ENCODE measurements around the gene TPGS1.
A peak's percentile ranks its signal among the peaks of the same experiment; 100 is the strongest.

Gene TPGS1

DNA sequence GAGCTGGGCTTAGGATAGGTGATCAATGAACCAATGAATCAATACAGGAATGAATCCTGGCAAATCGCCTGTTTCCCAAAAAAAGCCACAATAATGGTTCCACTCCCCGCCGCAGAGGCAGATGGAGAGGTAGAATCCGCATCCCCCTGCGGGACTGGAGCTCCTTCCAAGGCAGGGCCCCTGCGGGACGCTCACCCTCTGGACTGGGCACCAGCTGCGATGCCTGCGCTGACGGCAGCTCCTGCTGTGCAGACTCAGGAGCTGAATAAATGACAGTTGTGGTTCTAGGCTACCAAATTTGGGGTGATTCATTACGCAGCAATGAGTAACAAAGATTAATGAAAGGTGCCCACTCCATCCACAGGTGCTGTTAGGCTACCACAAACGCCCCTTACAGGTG is 15.4 kb downstream of the TPGS1 start:
- no peak for DNase-seq

DNA sequence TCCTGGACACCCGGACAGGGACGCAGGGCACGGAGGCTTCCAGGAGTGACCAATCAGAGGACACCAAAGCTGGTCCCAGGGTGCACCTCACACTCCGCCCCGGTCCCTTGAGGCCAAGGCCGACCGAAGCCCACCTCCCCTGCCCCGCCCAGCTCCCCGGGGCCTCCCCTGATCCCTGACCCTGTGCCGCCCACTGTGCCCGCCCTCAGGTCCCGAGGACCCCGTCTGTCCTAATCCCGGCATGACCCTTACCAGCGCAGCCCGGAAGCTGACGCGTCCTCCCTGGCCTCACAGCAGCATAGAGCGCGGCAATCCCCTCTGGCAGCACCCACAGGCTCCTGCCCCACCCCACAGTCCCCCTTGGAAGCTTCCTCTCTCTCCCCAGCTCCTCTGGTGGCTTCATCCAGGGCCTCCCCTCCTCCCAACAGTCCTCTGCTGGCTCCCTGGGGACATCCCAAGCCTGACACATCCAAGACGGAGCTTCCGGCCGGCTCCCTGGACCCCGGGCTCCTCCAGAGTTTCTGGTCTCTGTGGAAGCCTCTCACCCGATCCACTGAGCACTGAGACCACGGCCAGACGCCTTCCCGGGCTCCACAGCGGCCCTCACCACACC is 16.9 kb downstream of the TPGS1 start:
- no peak for DNase-seq

DNA sequence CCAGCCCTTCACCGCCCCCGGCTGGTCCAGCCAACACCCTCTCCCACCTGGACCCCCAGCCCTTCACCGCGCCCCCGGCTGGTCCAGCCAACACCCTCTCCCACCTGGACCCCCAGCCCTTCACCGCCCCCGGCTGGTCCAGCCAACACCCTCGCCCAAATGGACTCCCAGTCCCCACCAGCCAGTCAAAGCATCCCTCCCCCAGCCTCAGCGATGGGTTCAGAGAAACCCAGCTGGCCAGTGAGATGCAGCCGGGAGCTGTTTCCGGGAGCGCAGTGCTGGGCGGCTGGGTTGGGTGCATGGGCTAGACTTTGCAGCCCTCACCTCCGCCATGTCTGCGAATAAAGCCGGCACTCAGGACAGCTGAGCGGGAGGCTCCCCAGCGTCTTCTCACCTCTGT is 17.7 kb downstream of the TPGS1 start:
- DNase-seq, result no peak

DNA sequence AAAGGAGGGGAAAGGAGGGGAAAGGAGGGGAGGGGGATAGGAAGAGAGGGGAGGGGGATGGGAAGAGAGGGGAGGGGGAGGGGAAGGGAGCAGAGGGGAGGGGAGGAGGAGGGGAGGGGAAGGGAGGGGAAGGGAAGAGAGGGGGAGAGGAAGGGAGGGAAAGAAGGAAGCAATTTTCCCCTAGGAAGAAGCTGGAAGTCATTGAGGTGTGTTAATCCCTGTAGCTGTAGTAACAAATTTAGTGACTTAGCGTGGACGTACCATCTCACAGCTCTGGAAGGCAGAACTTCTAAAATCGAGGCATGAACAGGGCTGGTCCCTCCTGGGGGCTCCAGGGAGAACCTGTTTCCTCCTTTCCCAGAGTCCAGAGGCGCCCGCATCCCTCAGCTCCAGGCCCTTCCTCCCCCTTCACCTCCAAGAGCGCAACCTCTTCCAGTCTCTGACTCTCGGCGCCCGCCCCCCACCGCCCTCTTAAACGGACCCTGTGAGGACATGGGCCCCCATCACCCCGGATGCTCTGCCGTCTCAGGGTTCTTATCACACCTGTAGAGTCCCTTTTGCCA is 18.6 kb downstream of the TPGS1 start:
- DNase-seq, result no peak

DNA sequence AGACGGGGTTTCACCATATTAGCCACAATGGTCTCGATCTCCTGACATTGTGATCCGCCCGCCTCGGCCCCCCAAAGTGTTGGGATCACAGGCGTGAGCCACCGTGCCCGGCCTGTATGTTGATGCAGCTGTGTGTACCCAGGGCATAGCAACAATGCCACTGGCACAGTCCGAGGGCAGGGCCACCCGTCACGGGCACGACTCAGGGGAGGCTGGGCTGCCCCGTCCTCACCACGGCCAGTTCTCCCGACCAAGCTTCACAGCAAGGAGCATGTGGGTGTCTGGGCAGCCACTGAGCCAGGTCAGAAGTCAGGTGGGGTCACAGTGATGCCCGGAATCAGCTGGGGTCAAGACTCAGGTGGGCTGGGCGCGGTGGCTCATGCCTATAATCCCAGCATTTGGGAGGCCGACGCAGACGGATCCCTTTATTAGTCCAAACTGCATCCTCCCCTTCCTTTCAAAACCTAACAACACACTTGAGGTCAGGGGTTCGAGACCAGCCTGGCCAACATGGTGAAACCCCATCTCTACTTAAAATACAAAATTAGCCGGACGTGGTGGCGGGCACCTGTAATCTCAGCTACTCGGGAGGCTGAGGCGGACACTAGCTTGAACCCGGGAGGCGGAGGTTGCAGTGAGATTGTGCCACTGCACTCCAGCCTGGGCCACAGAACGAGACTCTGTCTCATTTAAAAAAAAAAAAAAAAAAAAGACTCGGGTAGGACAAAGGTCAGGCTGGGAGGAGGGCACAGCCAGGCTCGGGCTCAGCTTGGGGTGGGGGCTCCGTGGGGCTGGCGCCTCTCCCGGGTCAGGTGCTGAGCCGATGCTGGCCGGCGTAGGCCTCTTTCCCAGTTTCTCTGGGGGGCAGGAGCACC is 23.1 kb downstream of the TPGS1 start:
- no peak for DNase-seq

DNA sequence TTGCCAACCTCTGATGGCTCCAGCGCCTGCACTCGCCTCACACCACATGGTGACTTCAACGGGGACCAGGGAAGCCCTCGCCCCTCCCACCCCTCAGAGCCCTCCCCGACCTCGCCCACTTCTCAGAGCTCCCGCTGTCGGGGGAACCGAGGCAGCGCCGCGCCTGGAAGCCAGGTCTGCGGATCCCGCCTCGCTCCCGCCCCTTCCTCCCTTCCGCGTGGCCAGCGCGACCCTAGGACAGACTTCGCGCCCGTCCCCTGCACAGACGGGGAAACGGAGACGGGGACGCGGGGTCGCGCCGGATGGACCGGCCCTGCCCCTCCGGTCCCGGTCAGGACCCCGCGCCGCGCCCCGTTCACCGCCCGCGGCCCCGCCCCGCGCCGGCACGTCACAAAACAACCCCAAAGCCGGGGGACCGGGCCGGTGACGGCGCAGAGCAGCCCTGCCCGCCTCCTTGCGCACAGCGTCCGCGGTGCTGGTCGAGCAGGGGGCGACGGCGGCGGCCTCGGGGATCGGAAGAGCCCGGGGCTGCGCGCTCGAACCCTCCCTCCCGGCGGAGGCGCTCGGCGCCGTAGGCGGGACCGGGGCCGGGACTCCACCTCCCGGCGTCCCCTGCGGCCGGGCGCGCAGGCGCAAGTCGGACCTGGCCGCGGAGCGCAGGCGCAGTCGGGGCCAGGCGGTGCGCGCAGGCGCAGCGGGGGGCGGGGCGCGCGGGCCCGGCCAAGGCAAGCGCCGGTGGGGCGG is 23.9 kb downstream of the TPGS1 start:
- peak; percentile 37 for DNase-seq

DNA sequence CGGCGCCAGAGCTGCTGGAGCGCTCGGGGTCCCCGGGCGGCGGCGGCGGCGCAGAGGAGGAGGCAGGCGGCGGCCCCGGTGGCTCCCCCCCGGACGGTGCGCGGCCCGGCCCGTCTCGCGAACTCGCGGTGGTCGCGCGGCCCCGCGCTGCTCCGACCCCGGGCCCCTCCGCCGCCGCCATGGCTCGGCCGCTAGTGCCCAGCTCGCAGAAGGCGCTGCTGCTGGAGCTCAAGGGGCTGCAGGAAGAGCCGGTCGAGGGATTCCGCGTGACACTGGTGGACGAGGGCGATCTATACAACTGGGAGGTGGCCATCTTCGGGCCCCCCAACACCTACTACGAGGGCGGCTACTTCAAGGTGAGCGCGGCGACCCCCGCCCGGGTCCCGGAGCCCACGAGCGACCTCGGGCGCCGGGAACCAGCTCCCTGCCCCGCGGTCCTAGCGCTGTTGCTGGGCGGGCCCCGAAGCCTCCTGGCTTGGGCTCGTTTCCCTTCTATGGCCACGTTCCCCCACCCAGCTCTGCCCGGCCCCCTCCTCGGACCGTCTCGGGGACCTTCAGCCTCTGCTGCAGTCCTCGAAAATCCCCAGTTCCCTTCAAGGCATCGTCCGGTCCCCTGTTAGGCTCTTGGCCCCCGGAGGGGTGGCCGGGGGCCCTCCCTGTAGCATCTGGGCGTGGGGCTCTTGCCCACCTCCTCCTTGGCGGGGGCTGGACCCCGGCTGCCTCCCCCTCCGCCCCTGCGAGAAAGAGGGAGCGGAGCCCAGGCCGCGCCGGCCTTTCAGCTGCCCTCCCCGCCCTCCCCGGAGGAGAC is 24.7 kb downstream of the TPGS1 start, which contains the start of gene CDC34:
TSS of gene CDC34 (plus strand) at position 8 of the 808 bp plus-strand sequence. CDS start at position 180, 172 bp downstream.
- DNase-seq, result no peak

DNA sequence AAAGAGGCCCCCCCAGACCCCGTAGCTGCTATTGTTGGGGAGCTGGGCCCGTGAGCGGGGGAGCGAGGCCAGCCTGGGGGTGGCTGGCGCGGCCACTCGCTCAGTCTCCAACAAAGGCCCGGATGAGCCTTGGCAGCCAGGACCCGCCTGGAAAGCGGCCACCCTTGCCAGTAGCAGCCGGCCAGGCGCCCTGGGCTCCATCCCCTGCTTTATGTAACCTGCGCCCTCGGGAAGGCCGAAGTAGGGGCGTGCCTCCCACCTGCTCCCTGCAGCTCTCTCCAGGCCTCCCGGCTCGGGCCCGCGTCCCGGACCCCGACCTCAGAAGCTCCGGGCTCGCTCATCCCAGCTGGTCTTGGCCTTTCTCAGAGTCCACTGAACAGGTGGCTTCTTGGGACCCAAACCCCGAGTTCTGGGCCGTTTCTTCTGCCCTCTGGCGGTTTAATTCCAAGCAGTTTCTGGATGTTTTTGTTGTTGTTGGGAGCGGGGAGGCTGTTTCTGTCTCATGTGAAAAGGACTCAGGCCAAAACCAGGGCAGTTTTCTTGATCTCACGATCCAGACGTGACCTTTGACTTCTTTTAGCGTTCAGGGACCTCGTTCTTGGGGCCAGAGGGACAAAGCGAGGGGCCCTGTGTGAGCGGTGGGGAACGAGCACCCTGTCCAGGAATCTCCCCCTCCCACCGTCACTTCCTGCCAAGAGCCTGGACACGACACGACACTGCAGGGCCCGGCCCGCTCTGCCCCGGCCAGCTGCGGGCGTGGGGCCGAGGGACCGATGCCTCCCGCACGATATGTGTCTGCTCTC is 25.5 kb downstream of the TPGS1 start:
- DNase-seq, result no peak

DNA sequence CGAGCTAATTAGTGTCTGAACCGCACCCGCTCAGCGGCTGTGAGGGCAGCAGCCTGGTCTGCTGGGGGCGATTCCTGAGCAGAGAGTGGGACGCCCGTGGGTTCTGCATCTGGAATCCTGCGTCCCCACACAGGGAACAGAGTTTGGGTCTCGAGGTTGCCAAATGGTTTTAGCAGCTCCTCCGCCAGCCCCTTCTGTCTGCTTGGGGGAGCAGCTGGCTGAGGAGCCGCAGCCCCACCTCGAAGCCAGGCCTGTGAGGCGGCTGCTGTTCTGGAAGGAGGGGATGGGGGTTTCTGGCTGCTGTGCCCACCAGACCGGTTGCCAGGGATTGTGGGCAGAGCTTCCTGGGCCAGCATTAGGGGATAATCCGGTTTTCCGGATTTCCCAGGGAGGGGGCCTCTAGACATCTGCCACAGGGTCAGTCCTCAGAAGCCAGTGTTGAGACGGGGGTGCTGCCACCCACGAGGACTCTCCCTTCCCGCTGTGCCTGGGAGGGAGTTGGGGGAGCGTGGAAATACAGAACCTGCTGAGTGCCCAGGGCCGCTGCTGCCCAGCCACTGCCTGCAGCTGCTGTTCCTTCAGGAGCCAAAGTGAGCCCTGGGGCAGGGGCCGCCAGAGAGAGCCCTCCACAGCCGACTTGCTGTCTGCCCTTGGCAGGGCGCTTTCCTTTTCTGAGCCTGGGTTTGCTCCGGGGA is 26.2 kb downstream of the TPGS1 start:
- DNase-seq, result no peak

DNA sequence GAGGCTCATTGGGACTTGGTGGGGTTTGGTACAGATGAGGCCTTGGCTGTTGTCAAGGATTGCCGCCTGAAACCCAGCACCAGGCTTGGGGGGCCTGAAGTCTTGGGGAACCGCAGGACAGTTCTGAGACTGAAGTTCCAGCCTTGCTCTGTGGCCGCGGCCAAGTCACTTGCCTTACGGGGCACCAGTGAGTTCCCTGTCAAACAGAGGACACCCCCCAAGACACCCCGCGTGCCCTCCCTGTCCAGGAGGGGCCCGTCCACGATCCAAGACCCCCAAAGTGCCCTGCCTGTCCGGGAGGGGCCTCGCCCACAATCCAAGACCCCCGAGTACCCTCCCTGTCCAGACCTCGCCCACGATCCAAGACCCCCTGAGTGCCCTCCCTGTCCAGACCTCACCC is 26.8 kb downstream of the TPGS1 start:
- DNase-seq, result no peak

DNA sequence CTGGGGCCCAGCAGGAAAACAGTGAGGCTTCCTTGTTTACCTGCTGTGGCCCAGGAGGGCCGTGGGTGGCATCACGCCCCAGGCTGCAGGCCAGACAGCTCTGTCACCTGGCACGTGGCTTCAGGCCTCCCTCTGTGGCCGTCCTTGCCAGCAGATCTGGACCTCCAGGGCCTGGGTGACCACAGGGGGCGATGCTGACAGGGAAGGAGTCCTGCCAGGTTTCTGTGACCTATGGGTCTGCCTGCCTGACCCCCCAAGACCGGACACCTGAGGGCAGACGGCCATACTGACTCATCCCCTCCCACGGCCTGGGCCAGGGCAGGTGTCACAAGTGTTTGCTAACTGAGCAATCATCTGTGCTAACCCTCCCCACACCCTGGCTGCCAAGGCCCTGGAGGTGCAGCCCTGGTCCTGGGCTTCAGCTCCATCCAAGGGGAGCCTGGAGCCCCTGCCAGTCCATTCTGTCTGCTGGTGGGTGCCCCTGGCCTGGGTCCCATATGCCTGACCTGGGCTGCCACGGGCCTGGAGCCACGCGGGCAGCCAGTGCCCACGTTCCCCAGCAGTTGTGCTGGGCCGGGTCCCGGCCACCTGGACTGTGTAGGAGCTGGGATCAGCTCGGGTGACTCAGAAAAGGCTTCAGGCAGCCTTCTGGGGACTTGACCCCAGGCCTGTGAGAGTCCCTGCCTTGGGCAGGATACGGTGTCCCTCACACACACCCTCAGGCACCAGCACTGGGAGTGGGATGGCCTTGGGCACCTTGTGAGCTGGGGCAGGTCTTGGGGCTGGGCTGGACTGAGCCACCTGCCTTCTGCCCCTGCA is 27.9 kb downstream of the TPGS1 start:
- DNase-seq, result no peak

DNA sequence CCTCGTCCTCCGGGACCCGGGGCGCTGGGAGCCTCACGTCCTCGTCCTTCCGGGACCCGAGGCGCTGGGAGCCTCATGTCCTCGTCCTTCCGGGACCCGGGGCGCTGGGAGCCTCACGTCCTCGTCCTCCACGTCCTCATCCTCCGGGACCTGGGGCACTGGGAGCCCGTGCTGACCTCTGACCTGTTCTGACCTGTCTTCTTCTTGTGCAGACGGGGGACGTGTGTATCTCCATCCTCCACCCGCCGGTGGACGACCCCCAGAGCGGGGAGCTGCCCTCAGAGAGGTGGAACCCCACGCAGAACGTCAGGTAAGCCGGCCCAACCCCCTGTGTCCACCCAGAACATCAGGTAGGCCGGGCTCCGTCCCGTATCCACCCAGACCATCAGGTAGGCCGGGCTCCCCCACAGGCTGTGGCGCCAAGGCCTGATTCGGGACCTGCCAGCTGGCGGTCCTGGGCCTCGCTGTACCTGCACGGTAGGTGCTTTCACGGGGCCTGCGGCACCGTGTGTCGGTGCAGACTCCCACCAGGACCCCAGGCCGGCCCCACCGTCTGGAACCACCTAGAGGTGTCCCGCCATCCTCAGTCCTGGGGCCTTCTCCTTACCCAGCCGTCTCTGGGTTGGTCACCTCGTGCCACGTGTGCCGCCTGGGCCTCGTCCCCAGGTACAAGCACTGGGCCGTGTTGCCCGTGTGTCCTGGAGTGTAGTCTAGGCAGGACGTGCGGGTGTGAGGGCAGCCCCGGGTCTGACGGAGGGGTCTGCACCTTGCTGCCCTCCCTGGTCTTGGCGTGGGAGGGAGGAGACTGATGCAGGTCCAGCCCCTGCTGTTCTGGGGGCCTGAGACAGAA is 29.0 kb downstream of the TPGS1 start:
- DNase-seq, result no peak

DNA sequence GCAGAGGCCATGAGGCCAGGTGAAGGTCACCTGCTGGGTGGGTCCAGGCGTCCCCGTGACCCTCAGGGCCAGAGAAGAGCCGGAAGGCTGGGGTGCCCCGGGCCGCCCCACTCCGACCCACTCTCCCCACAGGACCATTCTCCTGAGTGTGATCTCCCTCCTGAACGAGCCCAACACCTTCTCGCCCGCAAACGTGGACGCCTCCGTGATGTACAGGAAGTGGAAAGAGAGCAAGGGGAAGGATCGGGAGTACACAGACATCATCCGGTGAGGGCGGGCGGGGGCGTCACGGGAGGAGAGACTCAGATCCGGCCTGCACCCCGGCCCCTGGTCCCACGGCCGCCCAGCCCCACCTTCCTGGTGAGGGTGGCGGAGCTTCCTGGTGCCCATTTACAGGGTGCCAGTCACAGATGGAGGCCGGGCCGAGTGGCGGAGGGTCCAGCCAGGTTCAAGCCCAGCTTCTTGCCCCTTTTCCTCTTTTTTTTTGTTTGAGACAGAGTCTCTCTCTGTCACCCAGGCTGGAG is 29.6 kb downstream of the TPGS1 start:
- DNase-seq, result no peak

DNA sequence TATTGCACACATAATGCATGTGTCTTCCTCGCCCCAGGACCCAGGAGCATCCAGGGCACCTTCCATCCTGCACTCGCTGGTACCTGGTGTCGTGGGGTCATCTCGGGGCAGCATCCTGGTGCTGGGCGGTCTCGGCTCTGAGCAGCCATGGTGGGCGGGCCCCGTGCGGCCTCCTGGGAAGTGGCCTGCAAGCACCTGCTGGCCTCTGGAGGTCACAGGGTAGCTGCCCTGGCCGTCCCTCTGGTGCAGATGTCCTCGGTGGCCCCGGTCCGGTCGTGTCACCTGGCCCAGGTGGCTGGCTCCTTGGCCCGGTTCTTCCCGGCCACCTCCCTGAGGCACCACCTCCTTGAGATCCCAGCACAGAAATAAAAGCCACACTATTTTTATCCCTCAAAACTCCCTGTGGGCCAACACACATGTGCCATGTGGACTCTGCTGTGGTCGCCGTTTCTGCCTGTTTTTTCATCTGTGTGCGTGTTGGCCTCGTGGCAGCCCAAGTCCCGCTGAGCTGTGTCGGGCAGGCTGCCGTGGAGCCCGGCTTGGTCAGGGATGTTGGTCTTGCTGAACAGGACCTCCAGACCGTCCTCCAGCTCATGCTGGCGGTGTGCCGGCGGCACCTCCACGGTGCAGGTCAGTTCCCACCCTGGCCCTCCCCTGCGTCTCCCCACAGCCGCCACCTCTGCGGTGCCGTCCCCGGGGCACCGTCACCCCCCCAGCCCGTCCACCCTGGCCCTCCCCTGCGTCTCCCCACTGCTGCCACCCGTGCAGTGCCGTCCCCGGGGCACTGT is 31.5 kb downstream of the TPGS1 start:
- DNase-seq, result no peak

DNA sequence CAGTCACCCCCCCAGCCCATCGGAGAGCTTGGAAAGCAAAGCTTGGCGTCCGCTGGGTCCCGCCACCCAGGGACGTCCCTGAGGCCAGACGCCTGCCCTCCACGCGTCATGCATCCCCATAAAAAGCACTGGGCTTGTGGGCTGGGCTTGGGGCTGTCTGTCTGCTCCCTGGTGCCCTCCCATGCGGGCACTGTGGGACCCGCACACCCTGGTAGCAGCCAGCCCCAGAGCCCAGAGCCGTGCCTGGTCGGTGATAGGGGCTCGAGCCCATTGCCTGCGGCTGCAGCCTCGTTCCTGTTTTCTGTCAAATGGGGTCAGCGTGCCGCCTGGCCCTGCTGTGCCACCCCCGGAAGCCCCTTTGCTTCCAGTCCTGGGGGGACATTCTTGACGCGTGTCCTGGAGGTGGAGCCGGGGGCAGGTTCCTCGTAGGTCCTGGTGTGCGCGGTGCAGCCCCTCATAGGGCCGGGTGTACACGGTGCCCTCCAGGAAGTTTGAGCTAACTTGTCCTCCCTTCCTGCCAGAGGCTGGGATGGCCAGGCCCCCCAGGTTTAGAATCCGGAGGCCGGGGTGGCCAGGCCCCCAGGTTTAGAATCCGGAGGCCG is 32.2 kb downstream of the TPGS1 start:
- no peak for DNase-seq

DNA sequence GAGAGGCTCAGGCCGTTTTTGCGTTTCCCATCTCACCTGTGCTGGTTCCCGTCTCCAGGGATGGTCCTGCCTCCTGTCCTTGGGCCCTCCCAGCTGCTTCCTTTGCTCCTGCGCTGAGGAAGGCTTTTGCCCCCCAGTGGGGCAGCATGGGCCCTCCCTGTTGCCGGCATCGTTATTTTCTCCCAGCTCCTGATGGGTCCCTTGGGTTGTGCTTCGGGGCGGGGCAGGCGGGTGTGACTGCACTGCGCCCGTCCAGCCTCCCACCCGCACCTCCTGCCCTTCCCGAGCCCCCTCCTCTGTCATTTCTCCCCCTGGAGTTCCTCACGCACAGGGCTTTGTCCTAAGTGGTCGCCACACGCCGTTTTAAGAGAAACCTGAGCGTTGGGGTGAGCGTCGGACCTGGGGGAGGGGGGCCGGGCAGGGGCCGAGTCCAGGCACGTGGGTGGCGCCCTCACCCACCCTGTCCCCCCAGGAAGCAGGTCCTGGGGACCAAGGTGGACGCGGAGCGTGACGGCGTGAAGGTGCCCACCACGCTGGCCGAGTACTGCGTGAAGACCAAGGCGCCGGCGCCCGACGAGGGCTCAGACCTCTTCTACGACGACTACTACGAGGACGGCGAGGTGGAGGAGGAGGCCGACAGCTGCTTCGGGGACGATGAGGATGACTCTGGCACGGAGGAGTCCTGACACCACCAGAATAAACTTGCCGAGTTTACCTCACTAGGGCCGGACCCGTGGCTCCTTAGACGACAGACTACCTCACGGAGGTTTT is 33.8 kb downstream of the TPGS1 start:
- DNase-seq, result no peak

DNA sequence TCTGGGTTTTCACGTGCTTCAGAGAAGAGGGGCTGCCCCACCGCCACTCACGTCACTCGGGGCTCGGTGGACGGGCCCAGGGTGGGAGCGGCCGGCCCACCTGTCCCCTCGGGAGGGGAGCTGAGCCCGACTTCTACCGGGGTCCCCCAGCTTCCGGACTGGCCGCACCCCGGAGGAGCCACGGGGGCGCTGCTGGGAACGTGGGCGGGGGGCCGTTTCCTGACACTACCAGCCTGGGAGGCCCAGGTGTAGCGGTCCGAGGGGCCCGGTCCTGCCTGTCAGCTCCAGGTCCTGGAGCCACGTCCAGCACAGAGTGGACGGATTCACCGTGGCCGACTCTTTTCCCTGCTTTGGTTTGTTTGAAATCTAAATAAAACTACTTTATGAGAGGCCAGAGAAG is 34.4 kb downstream of the TPGS1 start:
- no peak for DNase-seq

All from NCI-H510A treated with DMSO at 0.1 percent for 48 hours (cell line).